GM12865 (cell line): Measurements from ENCODE around the gene MBOAT2.
"Not testable (repeated sequence)": the region's sequence is repeated elsewhere in the genome, so short reads cannot be mapped to it uniquely, and the experiment has no call there.

Experiments used
- DNase-seq: peaks from one replicate; pipeline ENCODE4 v3.0.0; 2010; ENCODE audit warnings: low read depth
- H3K4me3 ChIP-seq: 2 replicates; pipeline ENCODE4 v1.5.1; 2011; ENCODE audit warnings: mild to moderate bottlenecking, low read depth, low read length, control low read depth
- TF ChIP-seq, protein P1 (sequence below): IDR thresholded peaks from 2 replicates; pipeline ENCODE4 v1.5.1; 2011; ENCODE audit warnings: low read length, control low read depth, low read depth, inconsistent platforms; ENCODE audit not compliant: insufficient read depth; ENCODE audit errors: missing control alignments

The MBOAT2 gene

DNA sequence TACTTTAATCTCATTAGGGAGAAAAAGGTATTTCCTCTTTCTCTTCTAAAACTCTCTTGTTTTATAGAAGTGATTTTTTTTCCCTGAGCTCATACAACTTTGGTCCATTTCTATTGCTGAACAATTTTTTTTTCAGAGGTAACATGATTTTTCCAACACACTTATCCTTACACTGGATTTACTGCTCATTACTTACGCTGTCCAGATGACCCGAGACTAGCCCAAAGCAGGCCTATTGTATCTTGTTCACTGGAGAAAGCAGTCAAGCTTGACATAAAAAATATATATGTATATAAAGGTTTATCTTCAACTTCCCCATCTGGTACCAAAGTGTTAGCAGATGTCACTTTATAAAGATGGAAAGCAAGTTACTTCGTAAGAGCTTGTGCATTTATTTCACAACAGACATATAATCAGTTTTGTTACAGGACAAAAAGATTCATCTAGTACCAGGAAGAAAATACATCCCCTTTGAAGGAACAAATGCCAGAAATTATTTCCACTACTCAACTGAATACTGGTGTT lies 95.7 kb downstream of the MBOAT2 start:
- no peak for DNase-seq
- TF ChIP-seq, protein P1, sequence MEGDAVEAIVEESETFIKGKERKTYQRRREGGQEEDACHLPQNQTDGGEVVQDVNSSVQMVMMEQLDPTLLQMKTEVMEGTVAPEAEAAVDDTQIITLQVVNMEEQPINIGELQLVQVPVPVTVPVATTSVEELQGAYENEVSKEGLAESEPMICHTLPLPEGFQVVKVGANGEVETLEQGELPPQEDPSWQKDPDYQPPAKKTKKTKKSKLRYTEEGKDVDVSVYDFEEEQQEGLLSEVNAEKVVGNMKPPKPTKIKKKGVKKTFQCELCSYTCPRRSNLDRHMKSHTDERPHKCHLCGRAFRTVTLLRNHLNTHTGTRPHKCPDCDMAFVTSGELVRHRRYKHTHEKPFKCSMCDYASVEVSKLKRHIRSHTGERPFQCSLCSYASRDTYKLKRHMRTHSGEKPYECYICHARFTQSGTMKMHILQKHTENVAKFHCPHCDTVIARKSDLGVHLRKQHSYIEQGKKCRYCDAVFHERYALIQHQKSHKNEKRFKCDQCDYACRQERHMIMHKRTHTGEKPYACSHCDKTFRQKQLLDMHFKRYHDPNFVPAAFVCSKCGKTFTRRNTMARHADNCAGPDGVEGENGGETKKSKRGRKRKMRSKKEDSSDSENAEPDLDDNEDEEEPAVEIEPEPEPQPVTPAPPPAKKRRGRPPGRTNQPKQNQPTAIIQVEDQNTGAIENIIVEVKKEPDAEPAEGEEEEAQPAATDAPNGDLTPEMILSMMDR: no peak

GRCh38 chr2:8903924-8904323 lies 99.6 kb downstream of the MBOAT2 start:
- not testable (repeated sequence) for DNase-seq

More for the DNA sequence above, 95.7 kb downstream of the MBOAT2 start:
- no peak overlapping the region for H3K4me3 ChIP-seq

DNA sequence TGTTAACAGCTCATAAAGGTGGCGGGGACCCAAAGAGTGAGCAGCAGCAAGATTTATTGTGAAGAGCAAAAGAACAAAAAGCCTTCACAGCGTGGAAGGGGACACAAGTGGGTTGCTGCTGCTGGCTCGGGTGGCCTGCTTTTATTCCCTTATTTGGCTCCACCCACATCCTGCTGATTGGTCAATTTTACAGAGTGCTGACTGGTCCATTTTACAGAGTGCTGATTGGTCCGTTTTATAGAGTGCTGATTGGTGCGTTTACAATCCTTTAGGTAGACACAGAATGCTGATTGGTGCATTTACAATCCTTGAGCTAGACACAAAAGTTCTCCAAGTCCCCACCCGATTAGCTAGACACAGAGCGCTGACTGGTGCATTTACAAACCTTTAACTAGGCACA lies 100.7 kb downstream of the MBOAT2 start:
- not testable (repeated sequence) for DNase-seq, H3K4me3 ChIP-seq

More at GRCh38 chr2:8903924-8904323, 99.6 kb downstream of the MBOAT2 start:
- H3K4me3 ChIP-seq: not testable (repeated sequence)

GRCh38 chr2:8897206-8897605 lies 106.3 kb downstream of the MBOAT2 start:
- DNase-seq, H3K4me3 ChIP-seq: not testable (repeated sequence)

- not testable (repeated sequence) for DNase-seq, H3K4me3 ChIP-seq
These were observed 106.8 kb downstream of the MBOAT2 start for GRCh38 chr2:8896671-8897070.

DNA sequence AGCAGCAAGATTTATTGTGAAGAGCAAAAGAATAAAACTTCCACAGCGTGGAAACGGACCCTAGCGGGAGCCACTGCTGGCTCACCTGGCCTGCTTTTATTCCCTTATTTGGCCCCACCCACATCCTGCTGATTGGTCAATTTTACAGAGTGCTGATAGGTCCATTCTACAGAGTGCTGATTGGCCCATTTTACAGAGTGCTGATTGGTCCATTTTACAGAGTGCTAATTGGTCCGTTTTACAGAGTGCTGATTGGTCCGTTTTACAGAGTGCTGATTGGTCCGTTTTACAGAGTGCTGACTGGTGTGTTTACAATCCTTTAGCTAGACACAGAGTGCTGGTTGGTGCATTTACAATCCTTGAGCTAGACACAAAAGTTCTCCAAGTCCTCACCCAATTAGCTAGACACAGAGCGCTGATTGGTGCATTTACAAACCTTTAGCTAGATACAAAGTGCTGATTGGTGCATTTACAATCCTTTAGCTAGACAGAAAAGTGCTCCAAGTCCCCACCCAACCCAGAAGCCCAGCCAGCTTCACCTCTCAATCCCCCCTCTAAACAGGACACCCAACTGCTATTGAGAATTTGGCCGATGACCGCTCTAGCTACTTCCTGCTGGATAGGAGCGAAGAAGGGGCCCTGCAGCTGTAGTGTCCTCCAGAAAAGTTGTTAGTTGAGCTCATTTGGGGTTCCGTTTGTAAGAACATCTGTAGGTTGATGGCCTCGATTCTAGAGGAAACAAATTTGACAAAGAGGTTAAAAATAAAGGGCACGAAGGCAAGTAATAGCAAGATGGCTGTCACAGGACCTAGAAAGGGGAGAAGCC lies 108.2 kb downstream of the MBOAT2 start:
- not testable (repeated sequence) for H3K4me3 ChIP-seq, DNase-seq

DNA sequence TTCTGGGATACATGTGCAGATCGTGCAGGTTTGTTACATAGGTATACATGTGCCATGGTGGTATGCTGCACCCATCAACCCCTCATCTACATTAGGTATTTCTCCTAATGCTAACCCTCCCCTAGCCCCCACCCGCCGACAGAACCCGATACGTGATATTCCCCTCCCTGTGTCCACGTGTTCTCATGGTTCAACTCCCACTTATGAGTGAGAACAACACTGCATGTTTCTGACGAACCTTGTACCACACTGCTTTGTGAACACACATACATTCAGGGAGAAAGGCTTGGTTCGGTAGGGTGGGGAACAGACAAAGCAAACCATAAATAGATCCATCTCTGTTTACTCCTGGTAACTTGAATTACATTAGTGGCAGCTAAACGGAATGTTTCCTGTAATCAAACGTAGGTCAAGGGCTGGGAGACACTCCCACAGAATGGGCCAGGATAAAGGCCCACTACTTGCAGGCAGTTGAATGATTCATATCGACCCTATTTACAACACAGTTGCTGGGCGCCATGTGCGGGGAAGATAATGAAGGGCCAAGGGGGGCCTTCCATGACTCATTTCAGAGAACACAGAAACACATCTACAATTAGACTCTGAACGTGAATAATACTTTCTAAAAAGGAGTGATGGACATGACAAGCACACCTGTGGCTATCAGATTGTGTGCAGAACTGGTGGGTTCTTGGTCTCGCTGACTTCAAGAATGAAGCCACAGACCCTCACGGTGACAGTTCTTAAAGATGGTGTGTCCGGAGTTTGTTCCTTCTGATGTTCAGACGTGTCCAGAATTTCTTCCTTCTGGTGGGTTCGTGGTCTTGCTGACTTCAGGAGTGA lies 109.3 kb downstream of the MBOAT2 start:
- DNase-seq: no peak
- TF ChIP-seq, protein P1: no peak
- H3K4me3 ChIP-seq: no peak overlapping the region

- H3K4me3 ChIP-seq: no peak overlapping the region
- DNase-seq: no peak
- TF ChIP-seq, protein P1: no peak
These were observed 110.0 kb downstream of the MBOAT2 start for GRCh38 chr2:8893474-8893873.

DNA sequence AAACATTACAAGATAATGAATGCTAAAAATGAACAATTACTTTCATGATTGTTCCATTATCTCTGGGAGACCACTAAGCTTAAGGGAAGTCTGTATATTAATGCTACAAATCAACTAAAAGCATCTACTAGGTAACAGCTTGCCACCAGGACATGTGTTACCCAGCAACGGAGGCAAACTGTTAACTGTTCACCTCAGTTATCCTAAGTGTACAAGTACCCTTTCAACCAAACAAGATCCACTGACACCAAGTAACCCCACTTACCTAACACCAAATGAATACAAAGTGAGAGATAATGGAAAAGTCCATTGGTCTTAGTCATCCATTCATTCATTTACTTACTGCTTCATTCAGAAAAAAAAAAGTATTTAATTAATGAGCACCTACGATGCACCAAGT lies 111.4 kb downstream of the MBOAT2 start:
- TF ChIP-seq, protein P1: no peak
- DNase-seq: no peak
- no peak overlapping the region for H3K4me3 ChIP-seq
